HG03457 (cell line): ENCODE results near the gene RABGGTA.
A peak's percentile ranks its signal among the peaks of the same experiment; 100 is the strongest.

ENCODE experiments used
- ATAC-seq: cut with Tn5 transposase; IDR thresholded peaks from one replicate; pipeline ENCODE4 v1.9.1; 2021; ENCODE audit warnings: moderate number of reproducible peaks; ENCODE audit not compliant: unreplicated experiment

The RABGGTA gene

DNA sequence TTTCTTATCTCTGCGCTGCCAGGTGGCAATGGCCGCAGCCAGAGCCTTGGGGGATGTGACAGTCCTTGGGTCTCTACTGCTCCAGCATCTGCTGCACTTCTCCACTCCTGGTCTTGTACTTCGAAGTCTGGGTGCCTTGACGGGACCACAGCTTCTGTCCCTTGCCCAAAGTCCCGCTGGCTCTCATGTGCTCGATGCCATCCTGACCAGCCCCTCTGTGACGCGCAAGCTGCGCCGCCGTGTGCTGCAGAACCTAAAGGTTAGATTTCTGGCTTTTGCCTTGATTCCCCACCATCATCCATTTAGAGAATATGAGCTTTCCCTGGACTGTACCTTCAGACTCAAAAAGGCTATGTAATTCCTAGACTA is 32.6 kb upstream of the RABGGTA start:
- ATAC-seq, result no peak

DNA sequence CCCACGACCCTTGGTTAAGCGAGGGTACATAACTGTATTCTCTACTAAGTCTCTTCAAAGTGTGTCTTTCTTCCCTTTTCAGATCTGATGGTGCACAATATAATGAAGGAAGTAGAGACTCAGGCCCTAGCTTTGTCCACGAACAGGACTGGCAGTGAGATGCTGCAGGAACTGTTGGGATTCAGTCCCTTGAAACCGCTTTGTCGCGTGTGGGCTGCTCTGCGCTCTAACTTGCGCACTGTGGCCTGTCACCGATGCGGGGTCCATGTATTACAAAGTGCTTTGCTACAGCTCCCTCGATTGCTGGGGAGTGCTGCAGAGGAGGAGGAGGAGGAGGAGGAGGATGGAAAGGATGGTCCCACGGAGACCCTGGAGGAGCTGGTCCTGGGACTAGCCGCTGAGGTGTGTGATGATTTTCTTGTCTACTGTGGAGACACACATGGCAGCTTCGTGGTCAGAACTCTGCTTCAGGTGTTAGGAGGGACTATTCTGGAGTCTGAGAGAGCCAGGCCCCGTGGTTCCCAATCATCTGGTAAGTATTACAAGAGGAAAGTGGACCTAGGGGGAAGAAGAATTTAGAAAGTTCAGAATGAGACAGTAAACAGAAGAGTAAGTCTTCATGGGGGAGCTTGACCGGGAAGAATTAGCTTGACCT is 29.1 kb upstream of the RABGGTA start:
- no peak for ATAC-seq

DNA sequence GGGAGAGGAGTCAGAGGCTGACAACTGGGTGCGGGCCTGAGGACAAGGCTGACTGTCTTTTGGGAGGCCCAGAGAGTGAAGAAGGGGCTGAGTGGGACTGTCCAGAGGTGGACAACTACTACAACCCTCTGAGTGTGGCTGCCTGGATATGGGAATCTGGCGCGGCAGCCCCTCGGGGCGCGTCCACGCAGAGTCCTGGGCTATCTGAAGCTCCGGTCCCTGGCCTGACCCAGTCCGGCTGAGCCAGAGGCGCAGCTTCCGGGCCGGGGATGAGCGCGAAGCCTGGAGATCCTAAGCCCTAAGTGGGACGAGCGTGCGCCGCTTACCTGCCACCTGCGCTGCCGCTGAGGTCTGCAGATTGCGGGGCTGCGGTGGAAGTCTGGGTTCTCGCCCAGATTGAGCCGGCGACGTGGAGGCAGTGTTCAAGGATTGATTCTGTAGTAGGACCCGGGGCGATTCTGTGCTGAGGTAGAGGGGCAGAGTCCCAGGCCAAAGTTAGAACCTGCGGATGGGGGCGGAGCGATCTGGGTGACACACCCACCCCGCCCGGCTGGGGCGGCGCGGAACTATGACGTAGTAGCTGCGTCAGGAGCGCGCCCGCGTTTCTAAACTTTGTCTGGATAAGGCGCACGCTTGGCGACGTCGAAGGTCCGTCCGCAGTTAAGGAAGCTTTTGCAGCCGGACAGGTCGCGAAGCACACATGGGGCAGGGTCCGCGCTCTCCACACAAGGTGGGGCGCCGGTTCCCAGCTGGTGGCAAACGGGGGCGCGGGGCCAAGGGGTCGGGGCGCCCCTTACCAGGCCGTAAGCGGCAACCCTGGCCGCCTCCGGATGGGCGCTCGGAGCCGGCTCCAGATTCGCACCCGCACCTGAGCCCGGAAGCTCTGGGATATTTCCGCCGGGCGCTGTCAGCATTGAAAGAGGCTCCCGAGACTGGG is 28.1 kb upstream of the RABGGTA start, which contains the start of the genes DHRS1 and NOP9:
Gene DHRS1 (minus strand): TSS at position 526 of the 937 bp plus-strand sequence. CDS start 674 bp downstream, outside the sequence.
Gene NOP9 (plus strand): TSS at position 596 of the 937 bp plus-strand sequence. CDS start 105 bp downstream, at position 701.
- ATAC-seq, result peak; percentile 45

DNA sequence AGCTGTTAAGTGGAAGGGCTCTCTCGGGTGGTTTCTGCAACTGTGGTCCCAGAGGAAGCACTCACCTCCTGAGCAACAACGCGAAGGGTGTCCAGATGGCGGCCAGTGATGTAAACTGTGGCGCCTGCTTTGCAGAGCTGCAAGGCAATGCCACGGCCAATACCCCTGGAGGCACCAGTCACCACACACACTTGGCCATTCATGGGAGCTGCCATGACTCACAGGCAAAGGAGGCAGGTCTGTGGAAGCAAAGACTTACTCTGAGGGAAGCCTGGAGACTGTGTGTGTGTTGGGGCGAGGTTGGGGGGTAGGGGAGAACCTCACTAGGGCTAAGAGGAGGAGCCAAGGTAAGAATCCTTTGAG is 27.5 kb upstream of the RABGGTA start:
- ATAC-seq, result peak; percentile 6

DNA sequence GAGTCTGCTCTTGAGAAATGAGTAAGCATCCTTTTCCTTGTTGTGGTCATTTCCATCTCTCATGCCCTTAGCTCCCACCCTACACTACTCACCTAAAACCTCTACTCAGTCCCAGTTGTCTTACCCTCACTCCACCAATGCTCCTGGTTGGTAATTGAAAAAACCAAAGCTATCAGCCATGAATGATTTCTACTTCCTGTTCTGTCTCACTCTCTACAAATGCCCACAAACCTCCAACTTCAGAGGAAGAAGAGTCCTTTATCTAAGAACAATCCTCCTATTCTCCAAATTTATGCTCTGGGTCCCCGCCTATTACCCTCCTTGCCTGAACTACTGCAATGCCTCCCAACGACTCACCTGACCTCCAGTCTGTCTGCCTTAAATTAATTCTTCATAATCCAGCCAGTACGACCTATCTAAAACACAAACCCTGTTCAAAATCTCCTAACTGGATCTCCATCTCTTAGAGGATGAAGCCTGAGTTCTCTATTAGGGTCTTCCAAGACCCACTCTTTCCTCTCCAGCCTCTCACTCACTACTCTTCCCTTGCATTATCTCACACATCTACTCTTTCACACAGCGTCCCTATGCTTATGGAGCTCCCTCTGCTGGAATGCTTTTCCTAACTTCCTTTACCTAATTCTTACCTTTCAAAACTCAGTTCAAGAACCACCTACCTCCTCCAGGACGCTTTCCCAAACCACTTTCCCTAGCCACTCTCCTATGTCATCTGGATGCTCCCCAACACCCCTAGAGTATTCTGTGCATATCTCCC is 26.0 kb upstream of the RABGGTA start:
- peak; percentile 24 for ATAC-seq

DNA sequence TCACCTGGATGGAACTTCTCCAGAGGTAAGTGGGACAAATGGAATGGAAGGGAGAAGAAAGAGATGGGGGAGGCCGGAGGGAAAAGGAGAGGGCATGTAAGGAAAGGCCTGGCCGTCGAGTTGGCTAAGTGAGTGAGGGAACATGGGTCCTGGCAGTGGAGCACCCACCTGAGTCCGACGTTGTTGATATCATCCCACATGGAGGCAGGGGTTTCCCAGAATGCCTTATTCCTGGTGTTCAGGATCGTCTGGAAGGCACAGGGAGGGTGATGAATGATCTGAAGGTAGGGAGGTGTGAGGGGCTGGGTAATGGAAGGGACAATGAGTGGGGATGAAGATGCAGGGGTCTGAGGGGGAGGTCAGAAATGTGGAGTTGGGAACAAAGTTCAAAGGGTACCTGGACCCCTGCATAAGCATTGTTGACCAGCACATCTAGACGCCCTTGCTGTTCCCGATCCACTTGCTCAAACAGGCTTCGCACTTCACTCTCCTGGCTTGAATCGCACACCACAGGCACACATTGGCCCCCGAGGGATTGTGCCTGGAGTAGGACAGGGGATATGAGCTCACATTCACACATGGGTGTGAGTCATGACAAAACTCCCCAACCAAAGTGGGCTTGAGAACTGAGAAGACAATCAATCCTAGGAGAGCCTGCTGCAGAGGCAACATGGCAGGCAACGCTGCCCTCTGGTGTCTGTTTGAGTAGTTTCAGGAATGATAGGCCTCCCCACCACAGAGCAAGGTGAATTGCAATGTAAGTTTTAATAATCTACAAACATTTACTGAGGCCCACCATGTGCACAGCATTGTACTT is 25.2 kb upstream of the RABGGTA start:
- ATAC-seq, result peak; percentile 32

DNA sequence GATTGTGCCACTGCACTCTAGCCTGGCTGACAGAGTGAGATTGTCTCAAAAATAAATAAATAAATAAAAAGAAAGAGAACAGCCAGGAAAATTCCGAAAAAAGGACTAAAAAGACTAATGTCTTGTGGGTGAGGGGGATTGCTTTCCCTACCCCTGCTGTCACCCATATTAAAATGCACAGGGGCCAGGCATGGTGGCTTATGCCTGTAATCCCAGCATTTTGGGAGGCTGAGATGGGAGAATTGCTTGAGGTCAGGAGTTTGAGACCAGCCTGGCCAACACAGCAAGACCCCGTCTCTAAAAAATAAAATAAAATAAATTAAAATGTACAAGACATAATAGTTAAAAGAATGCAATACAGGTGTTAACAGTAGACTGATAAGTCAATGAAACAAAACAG is 22.1 kb upstream of the RABGGTA start:
- ATAC-seq, result no peak

DNA sequence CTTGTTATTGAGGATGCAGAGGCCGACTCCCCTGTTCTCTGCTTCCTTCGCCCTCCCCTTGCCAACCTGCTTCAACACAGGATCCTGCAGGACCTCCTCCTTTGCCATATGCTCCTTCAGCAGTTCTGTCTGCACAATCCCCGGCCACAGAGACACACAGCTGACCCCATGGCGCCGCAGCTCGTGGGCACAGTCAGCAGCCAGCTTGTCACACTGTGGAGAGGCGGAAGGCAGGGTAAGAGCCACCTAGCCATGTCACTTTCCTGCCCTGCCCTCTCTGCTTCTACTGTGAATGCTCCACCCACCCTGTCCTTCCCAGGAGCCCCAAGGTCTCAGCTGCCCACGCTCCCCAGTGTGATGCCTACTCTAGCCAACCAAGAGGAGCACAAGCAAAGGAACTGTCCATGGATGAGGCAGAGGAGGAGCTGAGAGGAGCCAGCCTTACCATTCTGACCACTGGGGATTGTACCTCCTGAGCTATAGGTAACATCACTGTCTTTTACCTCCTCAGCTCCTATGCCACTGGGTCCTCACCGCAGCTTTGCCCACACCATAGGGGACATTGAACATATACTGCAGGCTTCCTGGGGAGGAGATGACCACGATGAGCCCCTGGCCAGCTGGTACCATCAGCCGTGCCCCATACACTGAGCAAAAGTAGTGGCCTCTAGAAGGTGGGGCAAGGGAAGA is 20.9 kb upstream of the RABGGTA start:
- no peak for ATAC-seq

DNA sequence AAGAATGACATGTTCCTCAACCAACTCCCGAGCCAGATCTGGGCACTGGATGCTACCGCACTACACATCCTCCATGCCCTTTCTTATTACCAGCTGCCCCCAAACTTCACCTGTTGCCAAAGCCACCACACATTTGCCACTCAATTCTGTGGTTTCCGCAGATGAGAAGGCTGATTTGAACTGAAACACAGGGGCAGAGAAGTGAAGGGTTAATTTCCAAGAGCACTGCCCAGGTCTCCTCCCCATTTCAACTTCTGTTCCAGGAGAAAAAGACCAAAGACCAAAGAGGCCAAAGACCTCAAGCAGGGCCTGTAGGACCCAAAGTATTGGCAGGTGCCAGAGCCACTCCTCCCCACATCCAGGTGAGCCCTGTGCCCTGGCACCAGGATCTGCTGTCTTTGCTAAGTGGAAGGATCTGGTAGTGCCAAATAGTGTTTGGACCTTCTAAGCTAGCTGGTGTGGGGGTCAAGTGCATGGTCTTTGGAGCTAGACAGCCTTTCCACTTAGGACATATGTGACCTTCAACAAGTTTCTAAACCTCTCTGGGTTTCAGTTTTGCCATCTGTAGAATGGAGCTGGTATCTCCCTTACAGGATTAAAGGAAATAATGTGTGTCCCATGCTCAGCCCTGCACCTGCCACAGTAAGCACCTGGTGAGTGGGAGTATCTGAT is 20.2 kb upstream of the RABGGTA start:
- ATAC-seq, result no peak

DNA sequence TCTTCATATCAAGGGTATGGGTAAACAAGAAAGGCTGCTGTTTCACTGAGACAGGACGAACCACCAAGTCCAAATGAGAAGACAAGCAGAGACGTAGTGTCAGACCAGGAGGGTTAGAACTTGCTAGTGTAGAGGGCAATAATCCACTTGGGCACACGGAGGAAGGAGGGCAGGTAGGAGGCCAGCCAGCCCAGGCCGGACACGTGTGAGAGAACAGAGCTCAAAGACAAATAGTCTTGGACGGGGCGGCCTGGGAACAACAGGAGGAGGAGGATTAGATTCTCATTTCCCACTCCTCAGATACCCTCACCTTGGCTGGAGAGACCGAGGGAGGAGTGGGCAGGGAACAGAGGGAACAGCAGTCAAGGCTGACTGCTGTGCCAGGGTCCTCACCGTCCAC is 19.3 kb upstream of the RABGGTA start:
- ATAC-seq, result no peak

DNA sequence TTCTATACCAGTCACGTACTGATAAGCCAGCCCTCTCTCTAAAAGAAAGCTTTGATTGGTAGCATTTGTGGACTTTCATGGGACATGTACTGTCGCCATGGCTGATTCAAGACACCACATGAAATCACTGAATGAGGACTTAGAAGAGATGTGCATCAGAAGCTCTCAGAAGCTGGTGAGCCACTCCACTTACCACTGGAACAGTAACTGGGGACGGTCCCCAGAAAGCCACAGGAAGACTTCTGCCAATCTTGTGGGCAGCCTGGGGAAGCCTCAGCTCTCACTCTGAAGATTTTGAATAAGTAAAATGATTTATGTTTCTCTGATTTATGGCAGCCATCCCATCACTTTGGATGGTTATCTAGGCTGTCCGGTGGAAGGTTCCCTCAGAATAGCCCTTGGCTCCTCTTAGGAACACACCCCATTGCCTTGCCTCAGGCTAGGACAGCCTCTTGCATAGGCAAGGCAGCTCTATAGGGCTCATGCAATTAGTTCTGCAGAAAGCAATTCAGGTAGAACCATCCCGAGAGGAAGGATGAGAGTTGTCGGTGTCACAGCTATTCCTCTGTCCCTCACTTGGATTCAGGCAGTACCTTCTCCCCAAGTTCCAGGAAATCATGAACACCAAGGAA is 18.4 kb upstream of the RABGGTA start:
- ATAC-seq, result no peak

DNA sequence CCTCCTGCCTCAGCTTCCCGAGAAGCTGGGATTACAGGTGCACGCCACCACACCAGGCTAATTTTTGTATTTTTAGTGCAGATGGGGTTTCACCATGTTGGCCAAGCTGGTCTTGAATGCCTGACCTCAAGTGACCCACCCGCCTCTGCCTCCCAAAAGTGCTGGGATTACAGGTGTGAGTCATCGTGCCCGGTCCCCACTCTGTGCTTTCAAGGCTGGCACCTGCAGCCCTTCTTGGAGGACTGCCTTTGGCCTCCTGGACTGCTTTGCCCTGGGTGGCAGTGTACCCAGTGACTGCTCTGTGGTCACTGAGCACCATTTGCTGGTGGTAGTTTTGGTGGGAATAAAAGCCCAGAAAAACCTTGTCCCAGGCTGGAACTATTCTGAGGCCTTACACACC is 15.6 kb upstream of the RABGGTA start:
- no peak for ATAC-seq

DNA sequence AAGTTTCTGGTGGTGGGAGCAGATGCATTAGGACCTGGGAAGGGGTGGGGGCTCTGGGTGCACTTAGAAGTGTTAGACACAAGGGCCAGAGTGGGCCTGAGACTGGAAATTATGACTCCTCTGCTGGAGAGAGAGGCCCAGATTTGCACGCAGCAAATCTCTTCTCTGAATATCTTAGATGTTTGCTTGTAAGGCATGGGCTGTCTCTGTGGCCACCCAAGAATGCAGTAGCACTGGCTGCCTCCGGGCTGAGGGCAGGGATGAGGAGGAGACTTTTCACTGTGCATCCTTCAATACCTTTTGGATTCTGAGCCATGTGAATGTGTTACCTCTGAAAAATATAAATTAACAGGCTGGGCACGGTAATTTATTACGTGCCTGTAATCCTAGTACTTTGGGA is 14.0 kb upstream of the RABGGTA start:
- ATAC-seq, result no peak

DNA sequence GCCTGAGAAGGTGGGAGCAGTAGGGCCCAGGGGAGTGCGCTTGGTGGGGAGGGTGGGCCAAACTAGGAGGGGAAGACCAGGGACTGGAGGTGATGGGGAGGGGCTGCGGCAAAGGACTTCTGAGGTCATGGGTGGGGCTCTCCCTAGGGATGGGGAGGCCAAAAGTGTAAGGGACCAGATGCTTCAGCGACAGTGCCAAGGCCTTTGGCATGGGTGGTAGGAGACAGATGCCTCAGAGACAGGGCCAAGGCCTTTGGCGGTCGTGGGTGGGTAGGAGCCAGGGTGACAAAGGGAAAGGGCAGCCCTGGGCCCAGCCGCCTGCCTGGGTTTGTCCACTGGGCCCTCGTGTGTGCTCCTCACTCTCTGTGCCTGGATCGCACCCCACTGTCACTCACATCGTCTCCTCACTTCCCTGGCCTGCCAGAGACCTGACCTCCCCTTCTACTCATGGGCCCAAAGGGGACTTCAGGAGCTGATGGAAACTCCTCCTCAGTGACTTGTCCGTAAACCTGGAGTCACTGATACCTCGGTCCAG is 13.2 kb upstream of the RABGGTA start:
- ATAC-seq, result no peak

DNA sequence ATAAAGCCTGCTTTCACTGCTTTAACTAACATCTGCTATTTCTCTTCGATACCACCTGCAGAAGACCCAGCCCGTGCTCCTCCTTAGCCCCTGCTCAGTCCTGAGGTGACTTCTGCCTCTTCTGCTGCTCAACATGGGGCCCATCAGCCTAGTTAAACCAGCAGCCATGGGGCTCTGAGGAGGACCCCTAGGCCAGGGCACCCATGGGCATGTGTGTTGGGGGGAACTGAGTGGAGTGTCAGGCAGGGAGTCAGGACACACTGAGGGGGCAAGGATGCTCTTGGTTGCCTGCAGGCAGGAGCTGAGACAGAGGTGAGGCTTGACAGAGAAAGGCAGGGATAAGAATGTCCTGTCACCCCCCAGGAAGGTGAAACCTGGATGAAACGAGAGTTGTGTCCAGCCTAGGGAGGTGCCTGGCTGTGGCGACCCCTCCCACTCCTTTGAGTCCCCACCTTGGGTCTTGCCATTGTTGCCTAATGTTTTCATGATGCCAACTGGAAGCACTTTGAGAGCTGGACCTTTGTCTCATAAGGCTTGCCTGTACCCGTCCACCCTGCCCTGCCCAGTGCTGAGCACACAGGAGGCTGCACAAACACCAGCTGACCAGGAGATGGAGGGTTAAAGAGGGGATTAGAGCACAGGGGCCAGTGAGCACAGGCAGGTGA is 12.5 kb upstream of the RABGGTA start:
- ATAC-seq, result no peak

DNA sequence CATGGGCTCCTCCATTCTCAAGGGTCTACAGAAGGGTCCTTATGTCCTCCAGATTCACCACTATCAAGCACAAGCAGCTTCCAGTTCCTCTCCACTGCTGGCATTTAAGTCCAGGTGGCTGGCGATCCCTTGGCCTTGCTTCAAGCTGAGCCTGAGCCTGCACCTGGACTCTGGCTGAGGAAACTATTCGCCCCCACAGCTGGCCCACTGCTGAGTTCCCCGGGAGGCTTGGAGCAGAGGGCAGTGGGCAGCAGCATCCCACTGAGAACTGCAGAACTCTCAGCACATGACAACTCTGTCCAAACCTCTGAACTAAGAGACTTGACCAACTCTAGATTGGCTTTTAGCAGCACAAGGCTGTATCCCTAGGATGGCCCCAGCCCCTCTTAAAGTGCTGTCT is 11.3 kb upstream of the RABGGTA start:
- no peak for ATAC-seq

DNA sequence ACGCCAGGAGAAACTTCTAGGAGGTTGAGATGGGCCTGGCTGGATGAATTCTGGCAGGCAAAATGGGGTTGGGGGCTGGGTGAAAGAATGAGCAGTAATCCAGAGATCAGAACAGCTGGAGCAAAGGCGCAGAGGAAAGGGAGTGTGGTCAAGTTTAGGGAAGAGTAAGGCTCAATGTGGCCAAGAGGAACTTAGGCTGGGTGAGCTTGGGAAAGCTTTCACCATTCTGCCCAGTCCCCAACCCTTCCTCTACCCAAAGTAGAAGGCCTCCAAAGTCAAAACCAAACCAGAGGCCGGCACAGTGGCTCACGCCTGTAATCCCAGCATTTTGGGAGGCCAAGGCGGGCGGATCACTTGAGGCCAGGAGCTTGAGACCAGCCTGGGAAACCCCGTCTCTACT is 10.2 kb upstream of the RABGGTA start:
- ATAC-seq, result no peak

DNA sequence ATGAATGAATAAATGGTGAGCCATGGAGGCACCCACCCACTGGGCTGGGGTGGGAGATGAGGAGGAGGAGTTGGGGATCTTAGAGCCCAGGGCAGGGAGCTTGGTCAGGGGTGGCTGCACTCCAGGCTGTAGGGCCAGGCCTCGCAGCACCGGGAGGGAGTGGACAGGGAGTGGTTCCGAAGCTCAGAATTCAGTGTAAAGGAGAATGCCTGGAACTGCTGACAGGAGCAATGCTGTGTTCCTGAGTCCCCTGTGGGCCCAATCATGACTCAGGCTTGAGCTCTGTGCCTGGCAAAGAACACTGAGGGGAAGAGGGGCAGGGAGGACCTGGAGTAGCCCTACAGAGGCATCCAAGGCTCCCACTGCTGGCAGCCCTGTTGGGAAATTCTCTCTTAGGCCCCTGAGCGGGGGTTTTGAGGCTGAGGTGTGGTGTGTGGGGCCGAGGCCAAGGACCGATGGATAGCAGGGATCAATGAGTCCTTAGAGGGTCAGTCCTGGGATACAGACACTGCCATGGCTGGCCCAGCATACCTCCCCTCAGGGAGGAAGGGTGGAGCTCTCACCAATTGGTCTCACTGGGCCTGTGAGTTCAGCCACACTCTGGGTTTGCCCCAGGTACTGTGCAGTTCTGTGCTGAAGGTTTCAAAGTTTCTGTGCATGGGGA is 9.5 kb upstream of the RABGGTA start:
- ATAC-seq, result no peak
